Measurements from ENCODE around the gene DNAAF1. TPM values are rescaled to one million over a fixed set of nuclear protein-coding genes. Genes with fewer than 3 reads are reported as not detected.
A peak's percentile ranks its signal among the peaks of the same experiment; 100 is the strongest.

DNAAF1 gene
- total and polyA plus RNA-seq, 2 of the 4 experiments (the other 2 are of a cell fraction) = 0.05 TPM; not detected in 1

GRCh38 chr16:84209989-84210388, 64.9 kb downstream of the DNAAF1 start:
- Histone ChIP-seq H2AK5ac (ENCODE audit: low read depth, low read length) (no peak overlapping the region), H3K36me3 (ENCODE audit: control insufficient read depth, insufficient read depth, low read length) (no peaks in the 10 kb centered on the region), H3K4me1 (ENCODE audit: control insufficient read depth, insufficient read depth, low read length) (no peaks in the 10 kb centered on the region), H4K20me1 (ENCODE audit: insufficient read depth, low read length) (no peaks in the 10 kb centered on the region), H4K5ac (ENCODE audit: low read depth, low read length) (no peak overlapping the region), H3K14ac (replicated peaks; ENCODE audit: low read depth, low read length) (no peak overlapping the region), H3K9me3 (ENCODE audit: control insufficient read depth, insufficient read depth, low read length) (peaks cover 2% of the 10 kb centered on the region; the same call in 1 of the 2 replicates), H3K4me3 (ENCODE audit: insufficient read depth, low read depth, low read length) (no peak overlapping the region), H2BK120ac (ENCODE audit: low read depth, low read length) (no peak overlapping the region), H3K9me1 (ENCODE audit: insufficient read depth, low read length) (no peaks in the 10 kb centered on the region), H4K91ac (ENCODE audit: insufficient read depth, low read depth, low read length) (no peak overlapping the region), H3K56ac (ENCODE audit: extremely low read depth, insufficient read depth, low read length) (no peak overlapping the region), H3K4me2 (ENCODE audit: low read depth, low read length) (no peak overlapping the region), H3K27ac (ENCODE audit: insufficient read depth, low read length) (no peak overlapping the region), H2BK15ac (ENCODE audit: low read depth, low read length) (no peak overlapping the region), H3K9ac (ENCODE audit: low read depth, low read length) (no peak overlapping the region), H3K23ac (ENCODE audit: low read depth, low read length) (no peak overlapping the region), H3K4ac (ENCODE audit: low read depth, low read length) (no peak overlapping the region), H2AK9ac (replicated peaks; ENCODE audit: low read depth, low read length, poor library complexity) (no peak overlapping the region), H4K8ac (ENCODE audit: low read depth in 2 of 2, low read length in 2 of 2) (no peak overlapping the region), H3K27me3 (ENCODE audit: control insufficient read depth, insufficient read depth, low read length) (peaks cover 38% of the 10 kb centered on the region), H3K79me1 (ENCODE audit: low read depth in 1 of 2, low read length in 2 of 2) (no peaks in the 10 kb centered on the region), H3K18ac (ENCODE audit: low read depth, low read length) (no peak overlapping the region), H2BK5ac (ENCODE audit: low read depth, low read length, poor library complexity, severe bottlenecking) (no peak overlapping the region), H2AFZ (replicated peaks; ENCODE audit: low read length, poor library complexity) (no peak overlapping the region), H2BK20ac (ENCODE audit: low read depth, low read length) (no peak overlapping the region)
- no CpG with 5 or more reads among the region's 2 CpGs for WGBS, 2 experiments (ENCODE audit: extremely low coverage in 2 of 2, insufficient read length in 1 of 2)
- intact Hi-C loops (cut with micrococcal nuclease) = no loop called here
- POLR2A ChIA-PET (ENCODE audit: unreplicated experiment) = no interaction called here
- dilution Hi-C loops (cut with HindIII; ENCODE audit: low sequenced_read_pairs, unreplicated experiment) = no loop called here
- DNase-seq (peak; percentile 15), ATAC-seq (ENCODE audit: low read depth) (peak; percentile 53; the same call in 1 of the 2 replicates)
- in situ Hi-C loops (cut with MboI; ENCODE audit: low sequenced_read_pairs) = no loop called here
- no TSS peak for BruUV-seq (replicated peaks)
- CTCF ChIA-PET = no interaction called here
- TF ChIP-seq RFX5 (IDR thresholded peaks at IDR 0.05; ENCODE audit: low read depth, low read length) (no peak), FOS (IDR thresholded peaks at IDR 0.05; ENCODE audit: low read depth, low read length) (no peak), BHLHE40 (IDR thresholded peaks at IDR 0.05; ENCODE audit: low read depth, low read length) (no peak), MAZ (IDR thresholded peaks at IDR 0.05; ENCODE audit: borderline replicate concordance, low read depth, low read length) (no peak), POLR2A (IDR thresholded peaks at IDR 0.05; ENCODE audit: low read depth, low read length) (no peak)
